ENCODE data around the gene ARHGAP26. TPM values are rescaled to one million over a fixed set of nuclear protein-coding genes. Genes with fewer than 3 reads are reported as not detected.

The ARHGAP26 gene
- total RNA-seq, 4 donors from 2014 or later = 11.0 to 23.3 (median 14.3) TPM

- TF ChIP-seq CTCF (IDR thresholded peaks at IDR 0.05) (no peak), POLR2A (IDR thresholded peaks at IDR 0.05) (no peak)
- intact Hi-C loops (cut with DNase I; ENCODE audit: low total_unique reads) = no loop called here
- 92 to 94% methylated on average over 5 of the region's 5 CpGs for WGBS, 2 donors
- H3K4me3 ChIP-seq (ENCODE audit: low read depth, poor library complexity, severe bottlenecking) = no peak overlapping the region
- DNase-seq (ENCODE audit: low spot score in 2 of 2) = no peak
Measured at GRCh38 chr5:143172739-143173138, 402.6 kb downstream of the ARHGAP26 start.

- DNase-seq (ENCODE audit: low spot score in 2 of 2) = no peak
- no peak overlapping the region for H3K4me3 ChIP-seq (ENCODE audit: low read depth, poor library complexity, severe bottlenecking)
- TF ChIP-seq POLR2A (IDR thresholded peaks at IDR 0.05) (no peak), CTCF (IDR thresholded peaks at IDR 0.05) (no peak)
- 95 to 96% methylated on average over 12 of the region's 12 CpGs for WGBS, 2 donors
- intact Hi-C loops (cut with DNase I; ENCODE audit: low total_unique reads) = no loop called here
Measured at GRCh38 chr5:143173139-143173889, 403.1 kb downstream of the ARHGAP26 start.

- 81 to 90% methylated on average over 1 of the region's 1 CpG for WGBS, 2 donors
- DNase-seq (ENCODE audit: low spot score in 2 of 2) = no peak
- intact Hi-C loops (cut with DNase I; ENCODE audit: low total_unique reads) = no loop called here
- TF ChIP-seq CTCF (IDR thresholded peaks at IDR 0.05) (no peak), POLR2A (IDR thresholded peaks at IDR 0.05) (no peak)
- H3K4me3 ChIP-seq (ENCODE audit: low read depth, poor library complexity, severe bottlenecking) = no peak overlapping the region
Measured at GRCh38 chr5:143174714-143175398, 404.7 kb downstream of the ARHGAP26 start.

GRCh38 chr5:143176048-143176447, 405.9 kb downstream of the ARHGAP26 start:
- 75 to 76% methylated on average over 3 of the region's 3 CpGs for WGBS, 2 donors

GRCh38 chr5:143177263-143177983, 407.2 kb downstream of the ARHGAP26 start:
- WGBS, 2 donors = 49 to 58% methylated on average over 9 of the region's 9 CpGs
- intact Hi-C loops (cut with DNase I; ENCODE audit: low total_unique reads) = no loop called here
- DNase-seq (ENCODE audit: low spot score in 2 of 2) = peak in 1 of 2 donors; percentile 39
- TF ChIP-seq POLR2A (IDR thresholded peaks at IDR 0.05) (no peak), CTCF (IDR thresholded peaks at IDR 0.05) (no peak)
- H3K4me3 ChIP-seq (ENCODE audit: low read depth, poor library complexity, severe bottlenecking) = no peak overlapping the region

More at GRCh38 chr5:143176048-143176447, 405.9 kb downstream of the ARHGAP26 start:
- intact Hi-C loops (cut with DNase I; ENCODE audit: low total_unique reads) = no loop called here
- H3K4me3 ChIP-seq (ENCODE audit: low read depth, poor library complexity, severe bottlenecking) = no peak overlapping the region
- no peak for TF ChIP-seq POLR2A (IDR thresholded peaks at IDR 0.05)
- TF ChIP-seq CTCF (IDR thresholded peaks at IDR 0.05) = no peak
- DNase-seq (ENCODE audit: low spot score in 2 of 2) = no peak

Data from lower leg skin (tissue), 4 donors.